GM03348 (cell line): ENCODE data around the gene MACF1.

ENCODE experiments used
- DNase-seq: peaks from one replicate; pipeline ENCODE4 v3.0.0; 2012; ENCODE audit warnings: low spot score

The MACF1 gene

DNA sequence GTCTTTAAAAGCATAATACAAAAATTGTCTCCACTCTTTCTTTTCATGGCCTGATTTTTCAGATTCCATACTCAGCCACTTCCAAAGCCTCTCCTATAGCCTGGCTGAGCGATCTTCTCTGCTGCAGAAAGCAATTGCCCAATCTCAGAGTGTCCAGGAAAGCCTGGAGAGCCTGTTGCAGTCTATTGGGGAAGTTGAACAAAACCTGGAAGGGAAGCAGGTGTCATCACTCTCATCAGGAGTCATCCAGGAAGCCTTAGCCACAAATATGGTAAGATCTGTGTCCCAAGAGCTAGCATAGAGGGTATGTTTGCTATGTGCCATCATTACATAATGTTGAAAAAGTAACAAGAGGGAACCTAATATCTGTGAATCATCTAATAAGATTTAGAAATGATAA lies 156.2 kb downstream of the MACF1 start:
- DNase-seq = no peak

DNA sequence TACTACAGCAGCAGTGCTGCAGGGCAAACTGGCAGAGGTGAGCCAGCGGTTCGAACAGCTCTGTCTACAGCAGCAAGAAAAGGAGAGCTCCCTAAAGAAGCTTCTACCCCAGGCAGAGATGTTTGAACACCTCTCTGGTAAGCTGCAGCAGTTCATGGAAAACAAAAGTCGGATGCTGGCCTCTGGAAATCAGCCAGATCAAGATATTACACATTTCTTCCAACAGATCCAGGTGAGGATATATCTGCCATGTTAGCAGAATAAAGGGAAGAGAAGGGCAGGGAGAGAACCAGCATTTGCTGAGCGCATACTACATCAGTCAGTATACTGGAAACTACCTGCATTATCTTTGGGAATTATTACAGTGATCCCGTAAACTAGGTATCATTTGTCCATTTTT lies 157.0 kb downstream of the MACF1 start:
- no peak for DNase-seq

DNA sequence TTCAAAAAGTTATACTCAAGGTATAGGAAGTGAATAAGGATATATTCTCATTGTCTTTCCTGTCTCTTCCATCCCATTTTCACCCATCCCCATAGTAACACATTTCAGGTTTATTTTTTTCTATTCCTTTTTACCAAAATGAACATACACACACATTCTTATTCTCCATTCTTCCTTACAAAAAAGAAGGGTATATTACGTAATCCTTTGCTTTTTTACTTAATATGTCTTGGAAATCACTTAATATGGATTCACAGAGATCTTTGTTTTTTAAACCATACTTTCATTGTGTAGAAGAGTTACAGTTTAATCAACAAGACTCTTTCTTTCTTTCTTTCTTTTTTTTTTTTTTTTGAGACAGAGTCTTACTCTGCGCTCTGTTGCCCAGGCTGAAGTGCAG lies 158.8 kb downstream of the MACF1 start:
- no peak for DNase-seq

DNA sequence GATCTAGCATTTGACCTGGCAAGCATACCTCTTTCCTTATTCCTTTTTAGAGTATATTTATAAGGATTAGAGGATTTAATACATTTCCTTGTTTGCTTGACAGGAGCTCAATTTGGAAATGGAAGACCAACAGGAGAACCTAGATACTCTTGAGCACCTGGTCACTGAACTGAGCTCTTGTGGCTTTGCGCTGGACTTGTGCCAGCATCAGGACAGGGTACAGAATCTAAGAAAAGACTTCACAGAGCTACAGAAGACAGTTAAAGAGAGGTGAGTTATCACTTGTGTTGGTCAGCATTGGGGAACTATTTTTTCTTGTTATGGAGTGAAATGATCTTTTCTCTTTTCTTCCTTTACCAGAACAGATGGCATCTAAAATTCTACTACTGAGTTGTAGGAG lies 163.6 kb downstream of the MACF1 start:
- DNase-seq = no peak

DNA sequence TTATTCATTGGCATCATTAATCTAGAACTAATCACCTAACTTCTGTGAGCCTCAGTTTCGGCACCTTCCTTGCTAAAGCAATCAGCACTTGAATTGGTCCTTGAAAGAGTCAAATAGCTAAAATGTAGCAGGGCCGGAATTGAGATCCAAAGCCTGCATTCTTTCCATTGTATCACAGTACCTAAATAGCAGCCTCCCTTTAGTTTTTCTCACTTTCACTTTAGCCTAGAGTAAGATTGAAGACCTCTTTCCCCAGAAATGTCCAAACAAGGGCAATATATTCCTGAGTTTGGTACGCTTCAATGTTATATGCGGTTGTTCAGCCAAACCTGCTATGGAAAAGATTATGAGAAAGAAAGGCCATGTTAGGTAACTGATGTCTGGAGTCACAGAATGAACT lies 165.1 kb downstream of the MACF1 start:
- DNase-seq = no peak

DNA sequence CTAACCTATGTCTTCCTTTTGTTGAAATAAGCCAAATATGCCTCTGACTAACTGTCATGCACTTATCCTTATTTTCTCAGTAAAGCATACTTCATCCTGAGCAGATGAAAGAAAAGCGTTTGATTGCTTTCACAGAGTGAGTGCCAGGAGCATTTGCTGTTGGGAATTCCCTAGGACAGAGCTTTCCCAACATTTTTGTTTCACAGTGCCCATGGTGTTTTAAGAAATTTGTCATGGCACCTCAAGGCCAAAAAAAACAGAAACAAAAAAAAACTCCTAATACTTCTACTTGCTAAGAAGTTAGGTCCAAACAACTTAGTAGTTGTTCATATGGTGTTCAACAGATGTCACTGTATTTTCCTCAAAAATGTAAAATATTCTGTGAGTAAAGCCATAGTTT lies 166.1 kb downstream of the MACF1 start:
- no peak for DNase-seq

DNA sequence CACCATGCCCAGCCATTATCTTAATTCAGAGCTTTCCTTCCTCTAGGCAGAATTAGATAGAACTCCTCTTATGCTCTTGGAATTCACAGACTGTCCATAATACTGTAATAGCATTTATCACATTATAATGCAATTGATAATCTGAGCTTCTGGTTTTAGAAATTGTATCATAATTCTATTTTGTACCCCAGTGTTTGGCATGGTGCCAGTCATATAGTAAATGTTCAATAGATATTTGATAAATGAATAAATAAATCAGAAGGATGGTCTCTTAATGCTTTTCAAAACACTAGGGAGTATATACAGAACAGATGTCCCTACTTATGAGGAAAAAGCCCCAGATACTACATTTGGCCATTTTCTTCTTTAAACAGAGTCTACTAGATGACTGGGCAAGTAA lies 167.6 kb downstream of the MACF1 start:
- DNase-seq = no peak

DNA sequence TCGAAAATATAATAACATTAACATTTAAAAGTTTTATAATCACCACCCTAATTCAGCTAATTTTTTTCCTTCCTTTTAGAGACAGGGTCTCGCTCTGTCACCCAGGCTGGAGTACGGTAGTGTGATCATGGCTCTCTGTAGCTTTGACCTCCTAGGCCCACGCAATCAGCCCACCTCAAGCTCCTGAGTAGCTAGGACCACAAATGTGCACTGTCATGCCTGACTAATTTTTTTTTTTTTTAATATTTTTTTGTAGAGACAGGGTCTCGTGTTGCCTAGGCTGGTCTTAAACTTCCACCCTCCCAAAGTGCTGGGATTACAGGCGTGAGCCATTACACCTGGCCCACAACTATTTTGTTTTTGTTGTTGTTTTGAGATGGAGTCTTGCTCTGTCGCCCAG lies 172.2 kb downstream of the MACF1 start:
- DNase-seq = no peak

DNA sequence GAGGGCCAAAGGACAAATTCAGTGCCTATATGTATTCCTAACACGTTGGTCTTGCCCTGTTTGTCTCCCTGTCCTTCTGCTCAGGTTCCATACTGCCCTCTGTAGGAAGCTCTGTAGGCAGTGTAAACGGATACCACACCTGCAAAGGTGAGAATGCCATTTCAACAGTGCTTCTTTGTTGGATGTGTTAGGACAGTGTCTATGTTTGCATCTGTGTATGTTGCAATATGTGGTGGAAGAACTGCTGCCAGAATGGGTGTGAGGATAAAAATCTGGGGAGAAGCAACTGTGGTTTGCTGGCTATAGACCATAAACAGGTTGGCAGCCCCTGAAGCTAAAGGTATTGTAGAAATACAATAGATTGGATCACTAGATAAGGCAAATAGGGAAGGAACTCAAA lies 173.9 kb downstream of the MACF1 start:
- DNase-seq = no peak

DNA sequence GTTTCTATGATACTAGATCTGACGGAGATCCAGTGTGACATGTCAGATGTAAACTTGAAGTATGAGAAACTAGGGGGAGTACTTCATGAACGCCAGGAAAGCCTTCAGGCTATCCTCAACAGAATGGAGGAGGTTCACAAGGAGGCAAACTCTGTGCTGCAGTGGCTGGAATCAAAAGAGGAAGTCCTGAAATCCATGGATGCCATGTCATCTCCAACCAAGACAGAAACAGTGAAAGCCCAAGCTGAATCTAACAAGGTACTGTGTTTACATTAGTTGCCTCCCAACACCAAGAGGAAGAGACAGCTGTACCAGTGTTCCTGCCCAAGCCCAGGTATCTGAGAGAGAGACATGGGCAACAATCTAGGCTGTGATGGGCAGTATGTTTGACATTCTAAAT lies 174.7 kb downstream of the MACF1 start:
- DNase-seq = no peak

DNA sequence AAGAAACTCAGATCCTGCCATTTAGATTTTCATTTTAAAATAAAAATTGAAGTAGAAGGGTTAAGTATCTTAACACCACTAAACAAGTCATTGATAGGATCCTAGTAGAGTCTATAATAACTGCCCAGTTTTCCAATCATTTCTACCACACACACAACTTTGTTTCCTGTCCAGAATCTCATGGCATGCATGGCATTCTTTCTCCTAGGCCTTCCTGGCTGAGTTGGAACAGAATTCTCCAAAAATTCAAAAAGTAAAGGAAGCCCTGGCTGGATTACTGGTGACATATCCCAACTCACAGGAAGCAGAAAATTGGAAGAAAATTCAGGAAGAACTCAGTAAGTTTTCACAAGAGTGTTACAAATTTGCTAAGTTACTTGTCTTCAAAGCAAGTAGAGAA lies 175.5 kb downstream of the MACF1 start:
- no peak for DNase-seq

DNA sequence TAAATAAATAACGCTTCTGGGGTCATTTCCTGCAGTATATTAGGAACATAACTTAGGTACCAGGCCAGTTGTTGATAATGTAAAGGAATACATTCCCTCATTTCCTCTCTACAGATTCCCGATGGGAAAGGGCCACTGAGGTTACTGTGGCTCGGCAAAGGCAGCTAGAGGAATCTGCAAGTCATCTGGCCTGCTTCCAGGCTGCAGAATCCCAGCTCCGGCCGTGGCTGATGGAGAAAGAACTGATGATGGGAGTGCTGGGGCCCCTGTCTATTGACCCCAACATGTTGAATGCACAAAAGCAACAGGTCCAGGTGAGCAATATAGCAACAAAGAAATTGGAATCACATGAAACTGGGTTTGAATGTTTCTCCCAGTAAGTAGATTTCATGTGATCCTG lies 177.3 kb downstream of the MACF1 start:
- no peak for DNase-seq

DNA sequence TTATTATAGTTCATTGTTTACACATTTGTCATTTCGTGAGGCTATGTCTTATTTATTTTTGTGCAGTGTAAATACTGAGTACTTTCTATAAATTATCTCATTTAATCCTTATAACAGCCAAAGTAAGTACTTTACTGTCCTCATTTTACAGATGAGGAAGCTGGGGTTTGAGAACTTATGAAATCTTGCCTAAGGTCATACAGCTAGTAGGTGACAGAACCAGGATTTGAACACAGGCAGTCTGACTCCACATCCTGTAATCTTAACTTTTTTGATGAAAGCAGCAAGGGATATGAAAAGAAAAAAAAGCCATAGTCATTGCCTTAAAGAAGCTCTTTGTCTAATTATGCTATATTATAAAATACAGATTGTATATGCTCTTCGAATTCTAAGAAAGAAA lies 179.8 kb downstream of the MACF1 start:
- DNase-seq = no peak

DNA sequence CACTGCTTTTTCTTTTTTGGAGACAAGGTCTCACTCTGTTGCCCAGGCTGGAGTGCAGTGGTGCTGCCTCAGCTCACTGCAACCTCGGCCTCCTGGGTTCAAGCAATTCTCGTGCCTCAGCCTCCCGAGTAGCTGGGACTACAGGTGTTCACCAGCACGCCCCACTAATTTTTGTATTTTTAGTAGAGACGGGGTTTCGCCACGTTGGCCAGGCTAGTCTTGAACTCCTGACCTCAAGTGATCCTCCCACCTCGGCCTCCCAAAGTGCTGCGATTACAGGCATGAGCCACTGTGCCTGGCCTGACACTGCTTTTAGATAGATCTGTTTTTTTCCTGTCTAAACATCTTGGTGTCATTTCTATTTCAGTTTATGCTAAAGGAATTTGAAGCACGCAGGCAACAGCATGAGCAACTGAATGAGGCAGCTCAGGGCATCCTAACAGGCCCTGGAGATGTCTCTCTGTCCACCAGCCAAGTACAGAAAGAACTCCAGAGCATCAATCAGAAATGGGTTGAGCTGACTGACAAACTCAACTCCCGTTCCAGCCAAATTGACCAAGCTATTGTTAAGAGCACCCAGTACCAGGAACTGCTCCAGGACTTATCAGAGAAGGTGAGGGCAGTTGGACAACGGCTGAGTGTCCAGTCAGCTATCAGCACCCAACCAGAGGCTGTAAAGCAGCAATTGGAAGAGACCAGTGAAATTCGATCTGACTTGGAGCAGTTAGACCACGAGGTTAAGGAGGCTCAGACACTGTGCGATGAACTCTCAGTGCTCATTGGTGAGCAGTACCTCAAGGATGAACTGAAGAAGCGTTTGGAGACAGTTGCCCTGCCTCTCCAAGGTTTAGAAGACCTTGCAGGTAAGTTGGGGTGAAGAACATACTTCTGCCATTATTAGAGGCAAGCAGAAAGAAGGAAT lies 180.8 kb downstream of the MACF1 start:
- DNase-seq = no peak

DNA sequence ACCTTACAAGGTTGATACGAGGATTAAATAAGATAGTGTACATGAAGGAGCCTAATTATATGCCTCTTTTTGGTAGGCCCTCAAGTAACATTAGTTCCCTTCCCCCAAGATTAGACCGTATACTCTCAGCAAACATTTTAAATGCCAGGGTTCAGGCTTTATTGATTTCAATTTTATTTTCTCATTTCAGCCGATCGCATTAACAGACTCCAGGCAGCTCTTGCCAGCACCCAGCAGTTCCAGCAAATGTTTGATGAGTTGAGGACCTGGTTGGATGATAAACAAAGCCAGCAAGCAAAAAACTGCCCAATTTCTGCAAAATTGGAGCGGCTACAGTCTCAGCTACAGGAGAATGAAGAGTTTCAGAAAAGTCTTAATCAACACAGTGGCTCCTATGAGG lies 182.5 kb downstream of the MACF1 start:
- no peak for DNase-seq

DNA sequence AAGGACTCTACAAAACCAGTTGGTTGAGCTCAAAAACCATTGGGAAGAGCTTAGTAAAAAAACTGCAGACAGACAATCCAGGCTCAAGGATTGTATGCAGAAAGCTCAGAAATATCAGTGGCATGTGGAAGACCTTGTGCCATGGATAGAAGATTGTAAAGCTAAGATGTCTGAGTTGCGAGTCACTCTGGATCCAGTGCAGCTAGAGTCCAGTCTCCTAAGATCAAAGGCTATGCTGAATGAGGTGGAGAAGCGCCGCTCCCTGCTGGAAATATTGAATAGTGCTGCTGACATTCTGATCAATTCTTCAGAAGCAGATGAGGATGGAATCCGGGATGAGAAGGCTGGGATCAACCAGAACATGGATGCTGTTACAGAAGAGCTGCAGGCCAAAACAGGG lies 183.0 kb downstream of the MACF1 start:
- DNase-seq = peak; percentile 74

DNA sequence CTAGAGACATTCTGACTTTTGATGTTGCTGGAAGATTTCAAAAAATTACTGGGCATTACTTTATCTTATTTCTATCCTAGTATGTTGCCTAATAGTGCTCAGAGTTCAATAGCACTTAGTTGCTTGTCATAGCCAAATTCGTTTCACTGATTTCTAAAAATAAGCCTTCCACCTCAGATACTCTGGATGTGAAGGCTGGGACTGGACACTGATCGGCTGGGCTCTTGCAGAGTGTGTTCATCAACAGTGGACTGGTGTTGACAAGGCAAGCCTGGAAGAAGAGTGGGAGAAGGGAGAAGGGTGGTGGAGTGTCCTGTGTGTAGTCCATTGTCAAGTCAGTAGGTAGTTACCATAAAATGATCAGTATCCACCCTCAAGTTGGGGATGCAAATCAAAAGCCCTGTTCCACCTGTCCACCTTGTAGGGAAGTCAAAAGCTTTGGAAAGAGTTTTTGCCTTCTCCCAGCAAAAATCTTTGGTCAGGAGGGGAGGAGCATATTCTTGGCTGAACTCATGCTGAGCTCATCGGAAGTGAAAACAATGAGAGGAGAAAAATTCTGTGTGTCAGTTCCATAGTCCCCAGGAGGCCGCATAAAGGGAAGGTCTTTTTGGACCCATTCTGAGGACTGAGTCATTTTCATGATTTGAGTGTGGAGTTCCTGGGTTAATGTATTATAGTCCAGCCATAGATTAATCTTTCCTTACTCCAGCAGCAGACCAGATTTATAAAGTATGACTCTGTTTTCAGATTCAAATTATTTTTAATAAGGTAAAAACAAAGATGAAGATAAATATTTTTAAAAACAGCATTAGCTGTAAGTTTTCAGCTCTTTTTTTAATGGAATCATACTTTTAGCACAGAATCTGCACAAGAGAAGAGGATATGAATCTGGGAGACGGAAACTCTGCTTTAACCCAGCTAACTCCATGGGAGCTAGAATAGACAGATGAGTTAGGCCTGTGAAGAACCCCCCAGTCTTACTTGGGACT lies 187.5 kb downstream of the MACF1 start:
- peak; percentile 84 for DNase-seq

DNA sequence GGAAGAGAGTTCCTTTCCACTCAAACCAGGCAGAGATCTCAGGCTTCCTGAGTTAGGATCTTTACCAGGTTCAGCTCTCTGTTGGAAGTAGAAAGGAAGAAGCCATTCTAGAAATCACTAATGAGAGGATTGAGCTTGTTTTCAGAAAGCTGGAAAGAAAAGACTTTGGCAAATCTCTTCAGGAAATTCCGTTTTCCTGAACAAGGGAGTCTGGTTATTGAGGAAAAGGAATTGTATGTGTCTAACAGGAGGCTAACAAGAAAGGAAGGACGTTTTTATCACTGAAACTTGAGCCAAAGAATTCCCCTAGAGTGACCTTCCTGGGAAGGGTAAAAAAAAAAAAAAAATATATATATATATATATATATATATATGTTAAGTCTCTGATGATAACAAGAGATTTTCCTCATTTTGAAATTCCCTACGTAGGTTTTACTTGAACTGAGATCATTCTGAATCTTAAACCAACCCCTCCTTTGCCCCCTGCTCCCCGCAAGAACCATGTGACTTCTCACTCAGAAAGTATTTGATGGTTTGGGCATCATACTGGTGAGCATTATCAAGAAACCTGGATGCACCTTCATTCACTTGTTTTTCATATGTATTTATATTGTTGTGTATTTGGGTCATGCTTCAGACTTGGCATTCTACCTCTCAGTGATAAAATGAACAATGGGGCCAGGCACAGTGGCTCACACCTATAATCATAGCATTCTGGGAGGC lies 188.5 kb downstream of the MACF1 start:
- DNase-seq = no peak

DNA sequence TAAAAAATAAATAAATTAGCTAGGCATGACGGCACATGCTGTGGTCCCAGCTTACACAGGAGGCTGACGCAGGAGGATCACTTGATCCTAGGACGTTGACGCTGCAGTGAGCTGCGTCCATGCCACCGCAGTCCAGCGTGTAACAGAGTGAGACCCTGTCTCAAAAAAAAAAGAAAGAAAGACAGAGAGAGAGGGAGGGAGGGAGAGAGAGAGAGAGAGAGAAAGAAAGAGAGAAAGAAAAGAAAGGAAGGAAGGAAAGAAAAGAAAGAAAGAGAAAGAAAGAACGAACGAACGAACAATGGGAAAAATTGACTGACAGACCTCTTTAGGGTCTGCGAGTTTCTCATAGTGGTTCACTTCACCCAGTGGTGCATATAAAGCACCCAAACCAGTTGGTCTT lies 189.2 kb downstream of the MACF1 start:
- DNase-seq = no peak

DNA sequence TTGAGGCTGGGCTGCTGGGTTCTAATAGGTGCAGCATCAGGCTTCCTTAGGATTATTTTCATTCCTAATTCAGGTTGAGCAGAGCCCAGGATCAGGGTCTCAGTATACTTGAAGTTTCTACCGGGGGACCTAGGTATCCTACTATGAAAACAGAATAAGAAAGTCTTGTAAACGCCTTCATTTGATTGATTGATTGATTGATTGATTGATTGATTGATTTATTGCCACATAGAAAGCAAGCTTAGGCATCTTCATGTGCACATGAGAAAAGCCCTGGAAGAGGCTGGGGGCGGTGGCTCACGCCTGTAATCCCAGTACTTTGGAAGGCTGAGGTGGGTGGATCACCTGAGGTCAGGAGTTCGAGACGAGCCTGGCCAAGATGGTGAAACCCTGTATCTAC lies 189.6 kb downstream of the MACF1 start:
- DNase-seq = no peak

DNA sequence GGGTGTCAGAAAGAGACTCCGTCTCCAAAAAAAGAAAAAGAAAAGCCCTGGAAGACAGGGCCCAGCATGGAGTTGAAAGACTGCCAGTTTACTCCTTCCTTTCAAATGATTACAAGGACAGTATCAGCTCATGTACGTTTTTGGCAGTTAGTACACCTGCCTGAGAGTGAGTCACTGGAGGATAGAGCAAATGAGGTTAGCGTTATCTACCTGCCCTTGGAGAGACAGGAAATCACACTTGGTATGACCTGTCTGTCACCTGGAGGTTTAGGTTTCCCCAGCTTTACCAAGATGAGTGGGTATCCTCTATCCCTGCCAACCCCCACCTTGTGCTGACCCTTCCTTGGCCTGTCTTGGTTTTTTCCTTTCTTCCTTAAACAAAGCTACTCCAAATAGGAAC lies 190.1 kb downstream of the MACF1 start:
- no peak for DNase-seq

DNA sequence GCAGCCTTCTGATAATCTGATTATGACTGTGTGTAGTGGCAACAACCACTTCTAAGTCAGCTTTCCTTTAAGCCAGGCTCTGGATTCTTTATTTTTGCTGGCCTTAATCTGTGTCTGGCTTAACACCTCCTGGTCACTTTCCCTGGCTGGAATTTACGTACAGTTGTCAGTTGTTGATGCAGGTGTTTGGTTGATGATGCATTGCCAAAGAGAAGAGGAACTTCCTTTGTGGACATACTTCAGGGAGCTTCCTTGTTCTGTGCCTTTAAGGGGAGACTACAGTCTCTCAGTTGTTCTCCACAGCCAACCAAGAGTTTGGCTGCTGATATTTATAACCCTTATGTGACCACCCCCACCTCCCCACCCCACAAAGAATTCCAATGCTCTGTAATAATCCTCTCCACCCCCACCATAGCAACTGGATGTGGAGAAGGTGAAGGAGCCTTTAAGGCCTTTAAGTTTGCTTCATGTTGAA lies 190.9 kb downstream of the MACF1 start:
- DNase-seq = peak; percentile 85
